B cell (primary cell): ENCODE measurements around the gene TLDC2.

ENCODE experiments used
- EZH2 ChIP-seq: IDR thresholded peaks from 2 replicates; pipeline ENCODE4 v1.6.1; 2012; ENCODE audit warnings: borderline replicate concordance, low read depth, mild to moderate bottlenecking, moderate library complexity, low read length; ENCODE audit not compliant: insufficient read depth, poor library complexity, severe bottlenecking
- TF ChIP-seq, protein P1 (sequence below): fragments of 200-600 bp; IDR thresholded peaks from one replicate; pipeline ENCODE4 v1.8.0; 2022; ENCODE audit warnings: antibody characterized with exemption, mild to moderate bottlenecking

DNA sequence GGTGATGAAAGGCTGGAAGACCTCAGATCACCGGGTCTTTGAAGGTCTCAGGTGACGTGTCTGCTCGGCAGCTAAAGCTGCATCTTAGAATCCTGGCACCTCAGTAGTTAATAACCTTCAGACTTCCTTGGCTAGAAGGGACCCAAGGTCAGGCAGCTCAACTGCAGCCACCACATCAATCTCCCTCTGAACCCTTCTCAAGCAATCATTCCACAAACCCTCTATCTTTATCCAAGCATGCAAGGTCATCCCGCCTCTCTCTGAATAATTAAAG, 16.7 kb upstream of the TLDC2 start:
- TF ChIP-seq, protein P1, sequence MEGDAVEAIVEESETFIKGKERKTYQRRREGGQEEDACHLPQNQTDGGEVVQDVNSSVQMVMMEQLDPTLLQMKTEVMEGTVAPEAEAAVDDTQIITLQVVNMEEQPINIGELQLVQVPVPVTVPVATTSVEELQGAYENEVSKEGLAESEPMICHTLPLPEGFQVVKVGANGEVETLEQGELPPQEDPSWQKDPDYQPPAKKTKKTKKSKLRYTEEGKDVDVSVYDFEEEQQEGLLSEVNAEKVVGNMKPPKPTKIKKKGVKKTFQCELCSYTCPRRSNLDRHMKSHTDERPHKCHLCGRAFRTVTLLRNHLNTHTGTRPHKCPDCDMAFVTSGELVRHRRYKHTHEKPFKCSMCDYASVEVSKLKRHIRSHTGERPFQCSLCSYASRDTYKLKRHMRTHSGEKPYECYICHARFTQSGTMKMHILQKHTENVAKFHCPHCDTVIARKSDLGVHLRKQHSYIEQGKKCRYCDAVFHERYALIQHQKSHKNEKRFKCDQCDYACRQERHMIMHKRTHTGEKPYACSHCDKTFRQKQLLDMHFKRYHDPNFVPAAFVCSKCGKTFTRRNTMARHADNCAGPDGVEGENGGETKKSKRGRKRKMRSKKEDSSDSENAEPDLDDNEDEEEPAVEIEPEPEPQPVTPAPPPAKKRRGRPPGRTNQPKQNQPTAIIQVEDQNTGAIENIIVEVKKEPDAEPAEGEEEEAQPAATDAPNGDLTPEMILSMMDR = no peak
- TF ChIP-seq EZH2 = no peak
